T1000 (cell line): ENCODE measurements around the gene LAMP5.

Experiments
- DNase-seq: peaks from one replicate; lab custom pipeline; 2025; ENCODE audit warnings: mixed read lengths; lab: John Stamatoyannopoulos, UW

The LAMP5 gene

DNA sequence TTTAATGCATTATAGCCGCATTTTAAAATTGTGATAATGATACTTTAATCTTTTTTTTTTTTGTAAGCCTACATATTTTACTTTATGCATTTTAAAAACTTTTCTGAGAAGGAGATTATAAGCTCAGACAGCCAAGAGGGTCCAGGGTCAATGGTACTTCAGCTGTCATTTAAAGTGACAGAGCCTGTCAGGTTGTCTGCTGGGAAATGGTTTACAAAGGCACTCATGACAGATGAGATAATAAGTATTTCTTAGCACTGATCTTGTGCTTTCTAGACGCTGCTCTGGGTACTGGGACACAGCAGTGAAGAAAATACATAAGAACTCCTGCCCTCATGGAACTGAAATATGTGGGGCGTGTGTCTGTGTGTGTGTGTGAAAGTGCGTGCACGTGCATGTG lies 19.6 kb downstream of the LAMP5 start:
- no peak for DNase-seq

DNA sequence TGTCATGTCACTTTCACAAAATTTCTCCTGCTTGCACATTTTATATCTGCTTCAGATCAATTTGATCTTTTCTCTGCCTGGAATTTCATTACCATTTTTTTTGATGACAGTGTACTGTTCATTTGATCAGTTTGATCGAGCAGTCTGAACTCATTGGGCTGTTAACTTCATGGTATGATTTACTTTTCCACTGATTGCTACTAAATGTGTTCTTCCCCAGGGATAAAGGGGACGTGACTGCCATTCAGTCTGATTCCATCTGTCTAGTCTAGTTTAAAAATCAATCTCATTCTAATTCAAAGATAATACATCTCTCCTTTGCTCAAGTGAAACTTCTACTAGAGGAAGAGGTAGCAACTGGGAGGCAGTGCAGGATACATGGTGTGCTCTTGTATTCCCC lies 21.1 kb downstream of the LAMP5 start:
- DNase-seq, result no peak

DNA sequence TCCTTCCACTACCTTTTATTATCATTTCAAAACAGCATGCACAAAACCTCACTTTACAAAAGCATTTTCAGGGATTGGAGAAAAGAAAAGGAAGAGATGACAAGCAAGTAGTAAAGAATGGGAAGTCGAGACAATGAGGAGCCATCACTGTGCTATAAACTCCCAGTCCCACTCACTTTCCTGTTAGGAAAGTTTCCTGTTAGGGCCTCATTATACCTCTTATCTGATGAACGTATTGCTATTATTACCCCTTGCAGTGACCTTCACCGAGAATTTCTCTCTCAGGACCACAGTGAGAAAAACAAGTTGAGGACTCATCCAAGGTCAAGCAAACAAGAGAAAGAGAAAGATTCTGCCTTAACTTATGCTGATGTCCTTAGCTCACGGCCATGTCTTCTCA lies 28.8 kb downstream of the LAMP5 start:
- no peak for DNase-seq

DNA sequence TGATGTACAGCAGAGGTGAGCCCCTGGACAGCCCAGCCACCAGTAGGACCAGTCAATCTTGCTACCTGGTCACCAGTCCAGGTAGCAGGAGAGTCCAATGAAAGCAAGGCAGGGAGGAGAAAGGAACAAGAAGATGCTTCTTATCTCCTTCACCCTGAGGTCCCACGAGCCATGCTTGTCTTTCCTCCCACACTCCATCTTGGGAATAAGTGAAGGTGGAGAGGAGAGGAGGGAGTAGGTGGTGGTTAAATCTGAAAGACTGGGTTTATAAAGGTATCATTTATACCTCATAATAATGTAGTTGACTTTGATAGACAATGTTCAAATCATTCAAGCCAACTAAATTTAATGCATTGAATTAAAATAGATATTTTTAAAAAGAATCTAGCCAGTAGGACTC lies 35.9 kb downstream of the LAMP5 start:
- no peak for DNase-seq

DNA sequence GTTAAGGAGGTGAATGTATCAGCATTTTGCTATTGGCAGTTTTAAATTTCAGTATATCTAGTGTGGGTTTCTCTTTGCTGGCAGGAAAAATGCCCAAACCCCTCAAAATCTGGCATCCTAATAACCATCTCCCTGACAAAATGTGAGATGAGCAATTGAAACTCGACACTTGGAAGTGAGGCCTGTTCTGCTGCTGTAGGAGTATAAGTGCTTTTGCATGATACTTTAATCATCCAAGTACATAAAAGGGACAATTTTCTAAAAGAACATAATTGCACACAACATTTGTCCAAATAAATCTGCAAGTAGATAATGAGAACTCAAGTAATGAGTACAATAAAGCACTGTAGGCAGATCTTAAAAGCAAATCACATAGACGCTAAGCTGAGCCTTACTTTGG lies 36.5 kb downstream of the LAMP5 start:
- no peak for DNase-seq

DNA sequence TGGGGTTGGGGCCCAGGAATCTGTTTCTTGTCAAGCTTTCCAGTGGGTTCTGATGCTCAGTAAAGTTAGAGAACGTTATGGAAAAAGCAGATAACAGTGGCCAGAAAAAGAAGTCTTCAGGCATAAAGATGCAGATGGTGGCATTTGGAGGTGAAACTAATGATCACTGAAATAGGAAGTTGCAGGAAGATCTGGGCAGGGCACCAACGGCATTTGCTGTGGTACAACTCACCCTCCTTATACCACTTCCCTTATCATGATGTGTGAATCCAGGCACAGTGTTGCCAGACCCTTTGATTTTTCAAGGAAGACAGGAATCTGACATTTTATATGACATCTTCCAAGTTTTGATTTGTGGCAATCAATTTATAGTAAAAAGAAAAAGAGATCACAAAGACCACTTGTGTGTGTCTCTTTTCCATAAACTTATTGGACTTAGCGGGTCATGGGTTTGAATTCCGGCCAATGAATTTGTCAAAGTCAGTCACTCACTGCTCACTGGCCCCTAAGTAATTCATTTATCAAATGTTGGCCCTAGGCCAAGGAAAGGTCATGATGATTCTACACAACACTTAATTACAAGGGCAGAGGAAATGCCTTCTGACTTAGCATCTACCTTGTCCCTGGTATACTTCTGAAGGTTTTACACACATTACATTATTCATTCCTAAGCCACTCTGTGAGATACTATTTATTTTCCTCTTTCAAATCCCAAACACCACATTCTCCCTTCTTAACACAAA lies 37.6 kb downstream of the LAMP5 start:
- no peak for DNase-seq

DNA sequence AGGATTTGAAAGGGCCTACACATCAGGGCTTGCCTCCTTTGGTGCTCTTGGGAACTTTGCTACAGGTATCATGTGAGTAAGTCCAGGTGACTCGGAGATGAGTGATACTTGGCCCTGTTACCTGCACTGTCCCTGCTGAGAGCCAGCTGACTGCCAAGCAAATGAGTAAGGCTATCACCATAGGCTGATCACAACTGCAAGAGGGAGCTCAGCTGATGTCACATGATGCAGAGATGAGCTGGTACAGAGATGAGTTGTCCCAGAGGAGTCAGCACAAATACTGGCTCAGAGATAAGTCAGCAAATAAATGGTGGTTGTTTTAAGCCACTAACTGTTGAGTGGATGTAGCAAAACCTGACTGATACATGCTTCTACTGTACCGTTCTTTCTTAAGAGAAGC lies 41.4 kb downstream of the LAMP5 start:
- DNase-seq, result no peak

DNA sequence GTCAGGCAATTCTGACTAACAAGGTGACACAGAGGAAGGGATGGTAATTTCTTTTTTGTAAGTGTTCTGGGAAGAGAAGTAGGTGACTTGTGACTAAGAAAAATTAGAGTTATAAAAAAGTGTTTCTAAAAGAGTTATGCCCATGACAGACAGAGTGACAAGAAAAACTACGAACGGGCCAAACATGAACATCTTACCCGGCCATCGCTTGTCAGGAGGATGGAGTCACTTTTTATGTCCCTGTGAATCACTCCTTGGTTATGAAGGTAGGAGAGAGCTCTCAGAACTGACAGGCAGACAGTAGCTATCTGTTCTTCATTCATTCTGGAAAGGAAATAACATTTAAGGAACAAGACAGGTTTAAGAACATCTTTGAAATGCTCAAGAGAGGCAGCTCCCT lies 43.0 kb downstream of the LAMP5 start:
- no peak for DNase-seq

DNA sequence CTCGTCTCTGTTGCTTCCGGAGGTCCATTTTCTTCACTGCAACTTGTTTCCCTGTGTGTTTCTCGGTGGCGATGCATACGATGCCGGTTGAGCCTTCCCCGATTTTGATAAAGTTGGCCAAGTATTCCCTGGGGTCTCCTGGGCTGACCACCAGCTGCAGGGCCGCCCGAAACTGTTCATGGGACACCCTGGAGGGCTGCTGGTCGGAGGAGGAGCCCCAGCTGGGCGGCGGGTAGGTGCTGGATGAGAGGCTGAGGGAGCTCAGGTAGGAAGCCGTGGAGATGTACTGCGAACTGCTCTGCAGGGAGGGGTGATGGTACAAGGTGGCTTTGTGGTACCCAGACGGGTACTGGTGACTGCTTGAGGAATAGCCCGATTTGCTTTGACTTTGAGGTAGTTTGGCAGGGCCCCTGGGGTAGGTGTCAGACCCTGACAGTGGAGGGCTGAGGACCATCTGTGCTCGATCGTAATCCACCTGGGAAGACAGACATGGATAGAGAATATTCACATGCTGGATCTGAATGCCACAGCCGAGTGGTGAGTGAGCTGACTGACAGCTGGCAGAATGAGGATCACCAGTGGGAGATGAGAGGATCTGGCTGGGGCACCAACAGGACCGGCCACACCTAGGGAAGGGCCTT lies 51.6 kb downstream of the LAMP5 start:
- DNase-seq, result no peak

DNA sequence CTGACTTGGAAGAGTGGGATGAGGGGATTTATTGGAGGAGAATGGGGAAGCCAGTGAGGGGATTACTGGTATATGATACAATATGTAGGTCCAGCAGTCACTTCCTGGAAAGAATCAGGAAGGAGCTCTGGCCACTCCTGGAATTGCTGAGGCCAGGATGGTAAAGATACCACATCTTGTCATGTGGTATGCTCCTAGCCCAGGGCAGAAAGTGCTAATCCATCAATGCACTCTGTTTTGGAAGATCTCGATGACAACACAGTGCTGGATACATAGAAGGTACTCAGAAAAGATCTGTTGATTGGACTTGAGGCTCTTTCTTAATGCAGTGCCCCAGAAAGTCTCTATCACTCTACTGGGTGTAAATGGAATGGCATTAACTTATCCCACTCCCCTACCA lies 52.6 kb downstream of the LAMP5 start:
- DNase-seq, result no peak

DNA sequence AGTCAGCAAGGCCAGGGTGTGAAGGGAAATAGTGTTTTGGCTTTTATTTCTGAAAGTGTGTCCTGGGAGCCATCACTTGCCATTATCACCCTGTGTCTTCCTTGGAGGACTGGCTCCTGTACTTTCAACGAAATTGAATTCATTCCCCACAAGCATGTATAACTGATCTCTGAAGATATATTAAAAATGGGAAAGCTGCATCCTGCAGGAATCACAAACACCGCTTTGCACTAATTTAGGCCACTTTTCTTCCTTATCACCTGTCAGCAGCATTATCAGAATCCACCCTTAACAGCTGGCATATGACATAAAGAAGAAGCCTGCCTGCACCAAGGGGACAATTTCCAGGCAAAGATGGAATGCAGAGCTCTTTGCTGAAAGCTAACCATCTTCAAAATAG lies 56.2 kb downstream of the LAMP5 start:
- no peak for DNase-seq

DNA sequence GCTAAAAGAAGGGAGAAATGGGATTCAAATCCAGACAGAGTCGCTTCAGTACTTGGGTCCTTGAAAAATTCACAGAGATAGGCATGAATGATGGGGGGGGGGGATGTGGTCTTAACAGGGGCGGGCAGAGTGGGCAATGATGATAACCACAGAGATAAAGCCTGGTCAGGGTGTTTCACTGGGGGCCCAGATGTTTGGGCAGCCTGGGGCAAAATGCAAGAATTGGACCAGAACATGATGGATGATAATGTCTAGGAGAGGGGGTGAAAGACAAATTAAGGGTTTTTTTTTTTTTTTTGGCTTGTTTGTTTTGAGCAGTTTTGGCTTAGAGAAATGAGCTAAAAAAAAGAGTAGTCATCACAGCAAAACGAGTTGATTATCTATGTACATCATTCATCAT lies 57.4 kb downstream of the LAMP5 start:
- no peak for DNase-seq

DNA sequence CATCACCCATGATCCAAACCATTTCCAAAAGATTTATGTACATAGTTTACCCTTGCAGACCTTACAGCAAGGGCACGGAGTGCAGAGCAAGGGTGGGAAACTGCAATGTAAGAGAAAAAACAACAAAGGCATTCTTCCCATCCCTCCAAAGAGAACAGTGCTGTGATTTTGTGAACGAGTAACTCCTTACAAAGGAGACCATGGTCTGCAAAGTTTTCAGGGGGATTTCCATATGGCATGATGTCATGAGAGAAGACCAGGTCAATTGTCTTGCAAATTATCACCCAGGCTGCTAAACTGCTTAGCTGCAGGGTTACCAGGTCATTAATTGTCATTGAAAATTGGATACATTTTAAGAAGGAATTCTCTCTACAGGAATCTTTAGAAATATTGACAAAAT lies 58.3 kb downstream of the LAMP5 start:
- no peak for DNase-seq

DNA sequence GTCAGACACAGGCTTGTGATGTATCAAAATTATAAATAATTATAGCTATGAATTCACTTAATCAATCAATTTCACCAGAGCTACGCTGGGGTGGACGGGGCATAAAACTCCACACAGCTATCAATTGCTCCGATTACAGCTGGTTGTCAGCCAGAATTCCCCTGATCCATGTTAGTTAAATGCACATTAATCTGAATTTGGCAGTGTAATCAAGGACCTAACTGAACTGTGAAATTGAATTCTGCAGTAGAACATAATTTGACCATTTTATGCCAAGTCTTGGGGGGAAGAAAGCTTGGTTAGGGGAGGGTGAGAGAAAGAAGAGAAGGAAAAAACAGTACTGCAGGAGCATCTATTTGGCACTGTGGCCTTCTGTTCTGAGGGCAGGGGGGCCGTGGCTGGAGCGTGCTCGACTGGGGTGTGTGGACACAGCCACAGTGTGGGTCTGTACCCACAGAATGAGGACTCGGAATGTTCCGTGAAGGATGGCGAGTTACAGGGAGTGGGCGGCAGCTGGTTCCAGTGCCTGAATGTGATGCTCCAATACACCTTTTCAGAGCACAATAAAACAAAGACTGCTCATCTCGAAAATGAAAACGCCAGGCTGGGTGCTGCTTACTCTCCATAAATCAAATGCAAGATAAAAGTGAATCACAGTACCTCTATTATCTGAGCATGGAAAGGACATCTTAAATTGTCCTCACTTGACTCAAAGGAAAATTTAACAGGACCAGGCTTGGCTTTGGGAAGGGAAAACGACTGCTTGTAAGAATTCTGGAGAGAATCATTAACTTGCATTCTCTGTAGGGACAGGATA lies 59.2 kb downstream of the LAMP5 start:
- DNase-seq, result no peak

DNA sequence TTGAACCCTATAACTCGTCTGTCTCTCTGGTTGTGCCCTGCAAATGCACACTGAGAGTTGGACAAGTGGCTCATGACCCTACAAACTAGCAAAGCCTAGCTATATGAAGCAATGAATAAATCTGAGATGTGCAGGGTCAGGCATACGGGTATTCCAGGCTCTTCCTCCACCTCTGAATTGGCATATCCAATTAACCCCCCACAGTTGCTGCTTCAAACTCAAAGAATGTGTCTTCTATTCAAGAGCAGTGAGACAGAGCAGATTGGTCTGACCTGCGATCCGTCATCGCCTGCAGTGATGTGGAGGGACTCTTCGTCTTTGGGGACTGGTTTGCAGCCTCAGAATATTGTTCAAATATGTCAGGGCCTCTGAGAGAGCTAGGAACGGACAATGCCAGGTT lies 59.8 kb downstream of the LAMP5 start:
- DNase-seq, result no peak

DNA sequence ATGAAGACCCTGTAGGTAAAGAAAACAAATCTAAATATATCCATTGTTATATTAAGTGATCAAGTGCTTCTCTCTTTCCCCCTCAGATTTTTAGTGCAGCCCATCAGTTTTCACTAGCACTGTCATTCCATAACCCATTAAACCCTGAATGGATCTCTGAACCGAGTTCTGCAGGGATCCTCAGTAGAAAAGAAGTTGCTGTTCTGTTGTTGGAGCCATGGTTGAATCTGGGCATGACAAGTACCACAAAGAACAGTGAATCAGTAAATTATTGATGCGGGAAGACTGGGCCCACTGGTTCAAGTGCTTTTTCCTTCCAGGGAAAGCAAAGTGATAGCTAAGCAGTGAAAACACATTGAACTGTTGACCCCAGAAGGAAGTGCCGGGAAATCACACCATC lies 60.4 kb downstream of the LAMP5 start:
- no peak for DNase-seq

DNA sequence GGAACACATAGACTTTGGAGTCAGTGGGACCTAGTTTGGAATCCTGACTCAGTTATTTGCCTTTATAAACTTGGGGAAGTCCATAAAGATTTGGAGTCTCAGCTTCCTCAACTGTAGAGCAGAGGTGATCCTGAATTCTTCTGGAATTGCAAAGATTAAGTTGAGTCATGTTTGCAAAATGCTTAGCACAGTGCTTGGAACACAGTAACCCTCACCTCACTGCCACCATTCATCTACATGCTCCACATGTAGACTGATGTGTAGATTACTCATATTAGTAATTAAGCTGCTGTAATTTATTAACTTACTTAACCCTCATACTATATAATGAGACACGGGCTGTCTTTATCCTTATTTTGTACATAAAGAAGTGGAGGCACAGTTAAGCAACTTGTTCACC lies 61.4 kb downstream of the LAMP5 start:
- DNase-seq, result no peak

DNA sequence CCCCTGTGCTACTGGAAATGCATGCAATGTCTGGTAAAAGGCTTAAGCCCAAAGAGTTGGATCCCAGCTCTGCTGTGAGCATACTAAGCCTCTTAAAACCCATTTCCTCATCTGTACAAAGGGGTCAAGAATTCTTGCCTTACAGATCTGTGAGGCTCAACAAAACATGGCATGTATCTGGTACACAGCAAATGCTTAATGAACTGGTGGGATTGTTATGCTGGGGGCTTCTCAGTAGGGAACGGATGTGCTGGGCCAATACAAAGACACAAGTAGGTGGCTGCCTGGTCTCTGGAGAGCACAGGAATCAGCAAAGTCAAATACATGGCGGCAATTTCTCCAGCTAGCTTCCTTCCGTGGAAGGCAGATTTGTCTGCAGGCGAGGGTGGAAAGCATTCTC lies 62.3 kb downstream of the LAMP5 start:
- no peak for DNase-seq

DNA sequence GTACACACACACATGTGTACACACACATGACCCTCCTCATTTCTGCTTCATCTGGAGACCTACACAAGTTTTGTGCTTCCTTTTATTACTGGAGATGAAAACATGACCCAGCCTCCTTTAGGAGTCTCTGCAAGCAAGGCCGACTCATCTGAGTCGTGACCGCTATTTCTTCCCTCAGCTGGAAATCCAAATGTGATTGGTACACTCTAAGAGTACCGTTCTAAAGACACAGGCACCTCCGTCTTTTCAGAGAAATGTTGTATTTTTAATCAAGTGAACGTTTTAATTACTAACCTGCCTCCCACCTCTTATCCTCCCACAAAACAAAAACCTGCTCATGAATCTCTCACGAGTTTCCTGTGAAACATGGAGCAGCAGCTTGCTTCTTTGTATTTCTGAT lies 63.0 kb downstream of the LAMP5 start:
- DNase-seq, result no peak

DNA sequence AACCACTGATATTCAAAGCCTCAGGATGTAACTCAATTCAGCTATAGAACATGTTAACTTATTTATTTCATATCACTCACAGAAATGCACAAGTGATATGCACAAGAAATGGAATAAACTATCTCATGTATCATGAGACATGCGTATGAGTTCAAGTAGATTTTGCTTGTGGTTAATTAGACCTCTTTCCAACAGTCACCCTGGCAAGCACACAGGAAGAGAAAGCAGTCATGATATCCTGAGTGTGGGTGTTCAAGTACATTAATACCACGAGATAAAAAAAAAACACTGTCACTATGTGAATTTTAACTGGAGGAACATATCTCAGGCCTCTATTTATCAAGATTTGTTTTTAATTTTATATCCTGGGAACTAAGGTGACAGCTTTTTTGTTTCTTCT lies 64.2 kb downstream of the LAMP5 start:
- no peak for DNase-seq
